K562 (cell line): Measurements from ENCODE around the gene BAIAP2. TPM values are rescaled to one million over a fixed set of nuclear protein-coding genes. Genes with fewer than 3 reads are reported as not detected.

Experiments
- ATAC-seq: fragments of 200-7000 bp; cut with Tn5 transposase; 3 replicates; pipeline ENCODE4 v1.9.1; 2020; ENCODE audit warnings: moderate library complexity
- BruUV-seq: library from RNA; stranded (reverse); fragments of 400-500 nt; replicated peaks from 2 replicates; lab custom pipeline; 2021; lab: Mats Ljungman, UMichigan
- CTCF ChIA-PET: fragments of 300-600 bp; formaldehyde crosslinking; extraction: SDS; loops from one replicate; lab custom pipeline; 2021; ENCODE audit warnings: low intra/inter-chr PET ratio; lab: Yijun Ruan, JAX
- POLR2A ChIA-PET: fragments of 300-600, 350-650 bp; sonication (Branson Sonifier 250); formaldehyde crosslinking; extraction: SDS; loops from one replicate; lab custom pipeline; 2021; ENCODE audit warnings: antibody characterized with exemption, inconsistent platforms; lab: Yijun Ruan, JAX
- DNase-seq, 4 experiments: peaks; one replicate each; pipeline versions ENCODE4 v3.0.0 to v3.0.0-alpha.2; 2011 to 2018; ENCODE audit warnings: low spot score in 3 of 4, mixed read lengths in 3 of 4; ENCODE audit errors: extremely low read depth in 1 of 4
- FAIRE-seq: peaks from 2 replicates; lab custom pipeline; 2011; peaks lifted over from hg19 to GRCh38; lab: Jason Lieb, UNC
- H2AFZ ChIP-seq: 2 replicates; pipeline ENCODE4 v1.6.0; 2011; ENCODE audit warnings: low read depth, low read length, control low read depth, inconsistent platforms
- H3K27ac ChIP-seq: fragments of 200-600 bp; 3 replicates; pipeline ENCODE4 v1.8.0; 2011; ENCODE audit warnings: low read depth, mild to moderate bottlenecking, control low read depth, inconsistent platforms, low read length, moderate library complexity, mixed read lengths; ENCODE audit errors: extremely low read depth
- H3K27me3 ChIP-seq, 2 experiments: fragments of 300-600 bp in 1 of 2; 2 replicates in 1 of 2; 3 replicates in 1 of 2; pipeline versions ENCODE4 v1.6.0 to v1.8.0; 2011; ENCODE audit warnings: inconsistent platforms in 2 of 2, low read length in 2 of 2, mild to moderate bottlenecking in 1 of 2, mixed read lengths in 1 of 2, moderate library complexity in 1 of 2; ENCODE audit not compliant: control insufficient read depth in 2 of 2, insufficient read depth in 2 of 2
- H3K36me3 ChIP-seq: fragments of 300-600 bp; 3 replicates; pipeline ENCODE4 v1.8.0; 2011; ENCODE audit warnings: mild to moderate bottlenecking, low read length, inconsistent platforms; ENCODE audit not compliant: control insufficient read depth, insufficient read depth
- H3K4me1 ChIP-seq, 2 experiments: fragments of 200-600 bp in 1 of 2; replicated peaks in 1 of 2; 2 replicates in 1 of 2; 3 replicates in 1 of 2; pipeline versions ENCODE4 v1.5.1 to v1.8.0; 2011; ENCODE audit warnings: inconsistent platforms in 2 of 2, low read length in 2 of 2, mild to moderate bottlenecking in 1 of 2, mixed read lengths in 1 of 2, moderate library complexity in 1 of 2; ENCODE audit not compliant: control insufficient read depth in 2 of 2, insufficient read depth in 2 of 2
- H3K4me2 ChIP-seq: 2 replicates; pipeline ENCODE4 v1.6.1; 2011; ENCODE audit warnings: low read length, control low read depth, inconsistent platforms, mixed read lengths; ENCODE audit not compliant: insufficient read depth
- H3K4me3 ChIP-seq: fragments of 200-600 bp; sonication (generic), shearing (Covaris generic); 2 replicates; pipeline ENCODE4 v1.5.1; 2016; ENCODE audit warnings: control low read depth, inconsistent platforms
- H3K79me2 ChIP-seq: fragments of 200-600 bp; 3 replicates; pipeline ENCODE4 v1.8.0; 2011; ENCODE audit warnings: low read length, inconsistent platforms; ENCODE audit not compliant: control insufficient read depth, insufficient read depth
- H3K9ac ChIP-seq, 2 experiments: 2 replicates each; pipeline versions ENCODE4 v1.6.0 to v1.6.1; 2011; ENCODE audit warnings: low read depth in 2 of 2, low read length in 2 of 2, control low read depth in 1 of 2, inconsistent platforms in 1 of 2, mild to moderate bottlenecking in 1 of 2, mixed read lengths in 1 of 2; ENCODE audit not compliant: insufficient read depth in 1 of 2
- H3K9me1 ChIP-seq: one replicate; pipeline ENCODE4 v1.6.0; 2011; ENCODE audit warnings: inconsistent platforms, mild to moderate bottlenecking, low read length, moderate library complexity; ENCODE audit not compliant: control insufficient read depth, insufficient read depth
- H3K9me3 ChIP-seq: replicated peaks from 2 replicates; pipeline ENCODE4 v1.5.1; 2011; ENCODE audit warnings: low read depth, low read length, inconsistent platforms; ENCODE audit not compliant: control insufficient read depth, insufficient read depth
- H4K20me1 ChIP-seq: replicated peaks from 2 replicates; pipeline ENCODE4 v1.6.1; 2011; ENCODE audit warnings: low read length, inconsistent platforms, mixed read lengths; ENCODE audit not compliant: control insufficient read depth, insufficient read depth
- BCOR ChIP-seq: fragments of 450-650 bp; IDR thresholded peaks from 2 replicates; pipeline ENCODE4 v1.6.1; 2016
- CBX1 ChIP-seq: sonication (generic); IDR thresholded peaks from 2 replicates; pipeline ENCODE4 v1.6.1; 2016; ENCODE audit warnings: antibody characterized with exemption, low read depth, mild to moderate bottlenecking
- CSDE1 ChIP-seq, 2 experiments: fragments of 450-650 bp; IDR thresholded peaks; 2 replicates each; pipeline ENCODE4 v1.6.1; 2016; ENCODE audit warnings: mild to moderate bottlenecking in 1 of 2
- CXXC5 ChIP-seq: fragments of 250-450 bp; sonication (Bioruptor Pico); IDR thresholded peaks from 2 replicates; pipeline ENCODE4 v1.8.0; 2022; ENCODE audit warnings: inconsistent platforms, mild to moderate bottlenecking, moderate library complexity
- EWSR1 ChIP-seq: fragments of 450-650 bp; IDR thresholded peaks from 2 replicates; pipeline ENCODE4 v1.6.1; 2018; ENCODE audit warnings: borderline replicate concordance, mild to moderate bottlenecking, low read depth, moderate library complexity; ENCODE audit not compliant: partially characterized antibody
- MYC ChIP-seq, 2 experiments: fragments of 250-450 bp in 1 of 2; sonication (Bioruptor Pico) in 1 of 2; IDR thresholded peaks; 2 replicates each; pipeline versions ENCODE4 v1.5.1 to v1.6.1; 2012 to 2021; ENCODE audit warnings: low read depth in 2 of 2, borderline replicate concordance in 1 of 2, improper control_type of control experiment in 1 of 2, low read length in 1 of 2, mild to moderate bottlenecking in 1 of 2, moderate library complexity in 1 of 2
- NR2C2 ChIP-seq, 2 experiments: fragments of 200-800 bp in 1 of 2; sonication (Bioruptor generic) in 1 of 2; sonication (generic) in 1 of 2; formaldehyde crosslinking in 1 of 2; IDR thresholded peaks; 2 replicates each; pipeline versions ENCODE4 v1.6.1 to v1.8.0; 2016 to 2022; ENCODE audit warnings: mild to moderate bottlenecking in 1 of 2, missing compliant biosample characterization in 1 of 2, missing genetic modification characterization in 1 of 2, missing genetic modification reagents in 1 of 2
- SNRNP70 ChIP-seq: fragments of 200-400 bp; formaldehyde crosslinking; optimal IDR thresholded peaks from 2 replicates; pipeline ENCODE3; 2017; ENCODE audit warnings: low read depth, low read length
- TOE1 ChIP-seq, 2 experiments: fragments of 450-650 bp in 1 of 2; sonication (generic) in 1 of 2; formaldehyde crosslinking in 1 of 2; IDR thresholded peaks; 2 replicates each; pipeline versions ENCODE4 v1.7.1 to v1.8.0; 2016 to 2022; ENCODE audit warnings: borderline replicate concordance in 2 of 2, mild to moderate bottlenecking in 2 of 2, antibody characterized with exemption in 1 of 2, inconsistent platforms in 1 of 2, low read depth in 1 of 2, missing genetic modification reagents in 1 of 2, moderate library complexity in 1 of 2
- USF1 ChIP-seq: sonication (generic); formaldehyde crosslinking; IDR thresholded peaks from 2 replicates; pipeline ENCODE4 v1.9.0; 2022; ENCODE audit warnings: mild to moderate bottlenecking, missing genetic modification reagents
- YY1 ChIP-seq, 3 experiments: IDR thresholded peaks; 2 replicates each; pipeline ENCODE4 v1.6.1; 2011; ENCODE audit warnings: low read length in 2 of 3, mild to moderate bottlenecking in 2 of 3, moderate library complexity in 2 of 3, borderline replicate concordance in 1 of 3, control low read depth in 1 of 3, low read depth in 1 of 3; ENCODE audit not compliant: insufficient read depth in 3 of 3, insufficient replicate concordance in 2 of 3, control insufficient read depth in 1 of 3, insufficient read length in 1 of 3; ENCODE audit errors: extremely low read depth in 1 of 3
- WGBS: fragments of 100-300 bp; shearing (Covaris generic); methylation state at CpG from one replicate; pipeline ENCODE4 v1.1.6; 2016; ENCODE audit warnings: low coverage, mixed read lengths; ENCODE audit not compliant: insufficient coverage; ENCODE audit errors: missing lambda C conversion rate; 5-methylcytosine and 5-hydroxymethylcytosine counted together
- in situ Hi-C: fragments of 300-500 bp; cut with MboI; formaldehyde crosslinking; loops from 4 replicates; pipeline ENCODE4 v1.15.0; 2018; ENCODE audit warnings: inconsistent platforms, mixed read lengths
- intact Hi-C: fragments of 100-400 bp; cut with micrococcal nuclease; formaldehyde crosslinking; loops from 2 replicates; pipeline ENCODE4 v1.14.2; 2022
- polyA plus RNA-seq, 8 experiments: library from polyadenylated mRNA; depleted of rRNA in 4 of 8; stranded (reverse) in 5 of 8; unstranded in 3 of 8; fragments of >200 nt; fragmentation: Nextera tagmentation in 2 of 8; fragmentation: Illumina TruSeq in 1 of 8; extraction: Ambion mirVana in 2 of 8; extraction: Trizol in 1 of 8; gene quantifications; 2 replicates each; pipeline versions ENCODE4 v1.2.1 to v1.2.3, GENCODE V29; 2011 to 2014; ENCODE audit warnings: inconsistent platforms in 1 of 8, missing spikeins in 1 of 8
- total RNA-seq, 7 experiments: library from RNA; depleted of rRNA in 6 of 7; stranded (reverse); fragments of >200 nt in 6 of 7; fragmentation: Illumina TruSeq in 2 of 7; extraction: Trizol in 2 of 7; gene quantifications; 2 replicates each; pipeline versions ENCODE4 v1.2.1 to v1.2.3, GENCODE V29; 2011 to 2021; ENCODE audit warnings: low replicate concordance in 1 of 7
- TF ChIP-seq, protein P1 (sequence below), 2 experiments: IDR thresholded peaks; 2 replicates each; pipeline ENCODE4 v1.6.1; 2011; ENCODE audit warnings: borderline replicate concordance in 1 of 2, control low read depth in 1 of 2, low read depth in 1 of 2, low read length in 1 of 2, mild to moderate bottlenecking in 1 of 2, mixed read lengths in 1 of 2, moderate library complexity in 1 of 2; ENCODE audit not compliant: insufficient read depth in 1 of 2, insufficient read length in 1 of 2, poor library complexity in 1 of 2, severe bottlenecking in 1 of 2; ENCODE audit errors: extremely low read depth in 1 of 2
- TF ChIP-seq, protein P2 (sequence below): fragments of 450-650 bp; conservative IDR thresholded peaks from 2 replicates; pipeline ENCODE4 v1.6.1; 2016; ENCODE audit warnings: missing genetic modification characterization, low read depth, mild to moderate bottlenecking, missing compliant biosample characterization, moderate library complexity

The BAIAP2 gene
- total and polyA plus RNA-seq, 9 of the 15 experiments (the other 6 are each of a cell fraction or from before 2014, with no cell fraction given) = 2.3 to 51.6 (median 18.4) TPM

DNA sequence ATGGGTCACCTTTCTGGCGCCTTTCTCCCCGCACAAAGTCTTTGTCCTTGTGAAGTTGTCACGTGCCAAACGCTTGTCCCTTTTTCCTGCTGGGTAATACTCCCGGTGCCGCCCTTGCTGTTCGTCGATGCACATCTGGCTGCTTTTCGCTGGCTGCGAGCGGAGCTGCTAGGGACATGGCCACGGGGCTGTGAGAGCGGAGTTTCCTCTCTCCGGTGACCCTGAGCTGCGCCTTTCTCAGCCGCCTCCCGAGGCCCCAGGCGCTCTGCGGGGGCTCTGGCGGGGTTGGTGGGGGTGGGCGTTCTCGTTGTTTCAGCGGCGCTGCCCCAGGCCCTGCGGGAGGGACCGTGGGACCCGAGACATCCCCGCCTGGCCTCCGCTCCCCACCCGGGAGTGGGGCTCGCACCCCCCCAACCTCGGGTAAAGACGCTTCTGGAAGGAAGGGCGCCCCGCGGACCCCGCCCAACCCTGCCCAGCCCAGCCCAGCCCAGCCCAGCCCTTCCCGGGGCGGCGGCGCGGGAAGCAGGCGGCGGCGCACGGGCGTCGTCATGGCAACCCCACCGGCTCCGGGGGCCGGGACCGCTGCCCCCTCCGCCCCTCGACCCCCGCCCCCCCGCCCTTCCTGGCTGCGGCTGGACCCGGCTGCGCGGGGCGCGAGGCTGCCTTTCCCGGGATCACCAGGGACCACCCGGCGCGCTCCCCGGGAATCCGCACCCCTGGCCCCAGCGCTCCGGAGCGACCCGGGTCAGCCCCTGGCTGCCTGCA, 31.1 kb upstream of the BAIAP2 start:
- CTCF ChIA-PET = no interaction called here
- Histone ChIP-seq H3K4me1 (peaks cover 19 to 54% of the 10 kb centered on the region in 2 experiments), H3K27me3 (no peaks in the 10 kb centered on the region), H3K9me1 (no peaks in the 10 kb centered on the region), H4K20me1 (no peaks in the 10 kb centered on the region), H3K27ac (peak overlapping the region; percentile 44; the same call in 1 of the 3 replicates), H3K9me3 (no peaks in the 10 kb centered on the region), H3K9ac (peak overlapping the region; percentile 28 to 94; a peak in 3 of 4 replicates), H3K4me3 (peak overlapping the region; percentile 40), H2AFZ (peak overlapping the region; percentile 80), H3K79me2 (no peaks in the 10 kb centered on the region), H3K4me2 (peak overlapping the region; percentile 74), H3K36me3 (peaks cover 13% of the 10 kb centered on the region; the same call in 1 of the 3 replicates)
- POLR2A ChIA-PET = interaction anchor here (0.6 to 2.0 kb wide), 5 partner anchors 8 to 114 kb away, joined by 3 to 8 read pairs (median 3); partner anchors contain the start of gene CHMP6
- DNase-seq (peak in 3 of 4 experiments; percentile 56 to 87 (median 86)), ATAC-seq (peak; percentile 71), FAIRE-seq (no peak)
- WGBS = 5% methylated on average over 20 of the region's 72 CpGs
- intact Hi-C loops = loop anchor here (1.0 kb wide), 1 partner anchor 14 kb away; no protein-coding TSS in a partner anchor
- in situ Hi-C loops = loop anchor here (5.0 kb wide), 1 partner anchor 223 kb away; no protein-coding TSS in a partner anchor
- no TSS peak for BruUV-seq
- TF ChIP-seq YY1 (IDR thresholded peaks at IDR 0.05; ENCODE audit: borderline replicate concordance in 1 of 3, control insufficient read depth in 1 of 3, extremely low read depth in 1 of 3, insufficient read depth in 3 of 3, insufficient read length in 1 of 3, insufficient replicate concordance in 2 of 3, low read depth in 1 of 3, low read length in 2 of 3) (peak in 1 of 3 experiments; percentile 4), BCOR (peak; percentile 49; the same call in 1 of the 2 replicates), USF1 (CRISPR knock-in tag) (peak; percentile 80), CBX1 (0 out of 2 replicates have a peak, but pooled peaks have one; percentile 46), MYC (IDR thresholded peaks at IDR 0.05; ENCODE audit: low read depth, low read length) (0 out of 2 replicates have a peak, but pooled peaks have one; percentile 20), MYC (CRISPR knock-in tag; IDR thresholded peaks at IDR 0.05; ENCODE audit: borderline replicate concordance, low read depth) (no peak), EWSR1 (no peak), SNRNP70 (no peak), NR2C2 (CRISPR knock-in tag; IDR thresholded peaks at IDR 0.05) (no peak), NR2C2 (tag; IDR thresholded peaks at IDR 0.05) (no peak), TOE1 (IDR thresholded peaks at IDR 0.05; ENCODE audit: borderline replicate concordance) (peak; percentile 34; the same call in 1 of the 2 replicates), TOE1 (CRISPR knock-in tag; IDR thresholded peaks at IDR 0.05; ENCODE audit: borderline replicate concordance, low read depth) (no peak), CSDE1 (IDR thresholded peaks at IDR 0.05) (no peak), CXXC5 (peak; percentile 17; the same call in 1 of the 2 replicates)
- TF ChIP-seq, protein P1, sequence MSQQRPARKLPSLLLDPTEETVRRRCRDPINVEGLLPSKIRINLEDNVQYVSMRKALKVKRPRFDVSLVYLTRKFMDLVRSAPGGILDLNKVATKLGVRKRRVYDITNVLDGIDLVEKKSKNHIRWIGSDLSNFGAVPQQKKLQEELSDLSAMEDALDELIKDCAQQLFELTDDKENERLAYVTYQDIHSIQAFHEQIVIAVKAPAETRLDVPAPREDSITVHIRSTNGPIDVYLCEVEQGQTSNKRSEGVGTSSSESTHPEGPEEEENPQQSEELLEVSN (IDR thresholded peaks at IDR 0.05; ENCODE audit: borderline replicate concordance in 1 of 2, extremely low read depth in 1 of 2, insufficient read depth in 1 of 2, insufficient read length in 1 of 2, low read depth in 1 of 2, low read length in 1 of 2, poor library complexity in 1 of 2, severe bottlenecking in 1 of 2) = peak in 1 of 2 experiments; percentile 86
- TF ChIP-seq, protein P2, sequence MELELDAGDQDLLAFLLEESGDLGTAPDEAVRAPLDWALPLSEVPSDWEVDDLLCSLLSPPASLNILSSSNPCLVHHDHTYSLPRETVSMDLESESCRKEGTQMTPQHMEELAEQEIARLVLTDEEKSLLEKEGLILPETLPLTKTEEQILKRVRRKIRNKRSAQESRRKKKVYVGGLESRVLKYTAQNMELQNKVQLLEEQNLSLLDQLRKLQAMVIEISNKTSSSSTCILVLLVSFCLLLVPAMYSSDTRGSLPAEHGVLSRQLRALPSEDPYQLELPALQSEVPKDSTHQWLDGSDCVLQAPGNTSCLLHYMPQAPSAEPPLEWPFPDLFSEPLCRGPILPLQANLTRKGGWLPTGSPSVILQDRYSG = no peak
